IMR-90 (cell line): ENCODE data around the gene IL16. TPM values are rescaled to one million over a fixed set of nuclear protein-coding genes. Genes with fewer than 3 reads are reported as not detected.

Source experiments
- ATAC-seq: fragments of 200-7000 bp; cut with Tn5 transposase; 2 replicates; pipeline ENCODE4 v1.9.1; 2020; ENCODE audit warnings: low read depth, mild to moderate bottlenecking, moderate library complexity
- BruUV-seq: library from RNA; stranded (reverse); fragments of 400-500 nt; replicated peaks from 2 replicates; lab custom pipeline; 2021; lab: Mats Ljungman, UMichigan
- CTCF ChIA-PET: fragments of 300-600 bp; formaldehyde crosslinking; extraction: SDS; loops from one replicate; lab custom pipeline; 2021; ENCODE audit warnings: antibody characterized with exemption; lab: Yijun Ruan, JAX
- POLR2A ChIA-PET: fragments of 300-600 bp; sonication (Branson Sonifier 250); formaldehyde crosslinking; loops from one replicate; lab custom pipeline; 2022; ENCODE audit warnings: antibody characterized with exemption; ENCODE audit not compliant: unreplicated experiment; lab: Charles Lee
- DNase-seq: peaks from one replicate; pipeline ENCODE4 v3.0.0; 2013
- H2AFZ ChIP-seq: replicated peaks from 2 replicates; pipeline ENCODE3; 2013; ENCODE audit warnings: low read length, mild to moderate bottlenecking; ENCODE audit not compliant: poor library complexity
- H2AK5ac ChIP-seq: 2 replicates; pipeline ENCODE4 v1.6.1; 2013; ENCODE audit warnings: low read depth, low read length, inconsistent platforms
- H2AK9ac ChIP-seq: replicated peaks from 2 replicates; pipeline ENCODE3; 2013; ENCODE audit warnings: mild to moderate bottlenecking, low read depth, low read length, moderate library complexity; ENCODE audit not compliant: poor library complexity
- H2BK120ac ChIP-seq: 2 replicates; pipeline ENCODE4 v1.6.1; 2013; ENCODE audit warnings: low read depth, low read length, inconsistent platforms
- H2BK15ac ChIP-seq: 3 replicates; pipeline ENCODE4 v1.6.1; 2013; ENCODE audit warnings: low read depth, low read length, inconsistent platforms
- H2BK20ac ChIP-seq: 2 replicates; pipeline ENCODE4 v1.6.1; 2013; ENCODE audit warnings: low read depth, mild to moderate bottlenecking, inconsistent platforms, low read length, moderate library complexity
- H2BK5ac ChIP-seq: 2 replicates; pipeline ENCODE4 v1.6.1; 2013; ENCODE audit warnings: mild to moderate bottlenecking, low read depth, low read length, inconsistent platforms; ENCODE audit not compliant: poor library complexity, severe bottlenecking
- H3K14ac ChIP-seq: replicated peaks from 2 replicates; pipeline ENCODE4 v1.6.1; 2013; ENCODE audit warnings: low read depth, low read length, inconsistent platforms
- H3K18ac ChIP-seq: 2 replicates; pipeline ENCODE4 v1.6.1; 2013; ENCODE audit warnings: low read depth, low read length, control low read depth
- H3K23ac ChIP-seq: 2 replicates; pipeline ENCODE4 v1.6.1; 2013; ENCODE audit warnings: low read depth, low read length, inconsistent platforms
- H3K27ac ChIP-seq: 2 replicates; pipeline ENCODE4 v1.5.1; 2013; ENCODE audit warnings: mild to moderate bottlenecking, control low read depth, low read length; ENCODE audit not compliant: insufficient read depth
- H3K27me3 ChIP-seq: 2 replicates; pipeline ENCODE4 v1.6.1; 2013; ENCODE audit warnings: low read length; ENCODE audit not compliant: control insufficient read depth, insufficient read depth
- H3K36me3 ChIP-seq: 2 replicates; pipeline ENCODE4 v1.6.1; 2013; ENCODE audit warnings: low read length, mixed read lengths; ENCODE audit not compliant: control insufficient read depth, insufficient read depth
- H3K4ac ChIP-seq: 2 replicates; pipeline ENCODE4 v1.6.1; 2013; ENCODE audit warnings: low read depth, low read length, inconsistent platforms
- H3K4me1 ChIP-seq: 2 replicates; pipeline ENCODE4 v1.6.1; 2013; ENCODE audit warnings: low read length, mixed read lengths; ENCODE audit not compliant: control insufficient read depth, insufficient read depth
- H3K4me2 ChIP-seq: 2 replicates; pipeline ENCODE4 v1.6.1; 2013; ENCODE audit warnings: low read depth, mild to moderate bottlenecking, control low read depth, low read length, moderate library complexity
- H3K4me3 ChIP-seq: 2 replicates; pipeline ENCODE4 v1.5.1; 2013; ENCODE audit warnings: low read depth, mild to moderate bottlenecking, control low read depth, low read length, moderate library complexity; ENCODE audit not compliant: insufficient read depth
- H3K56ac ChIP-seq: 2 replicates; pipeline ENCODE4 v1.6.1; 2013; ENCODE audit warnings: low read length, inconsistent platforms; ENCODE audit not compliant: insufficient read depth; ENCODE audit errors: extremely low read depth
- H3K79me1 ChIP-seq, 2 experiments: 2 replicates each; pipeline ENCODE4 v1.6.1; 2013; ENCODE audit warnings: low read length in 2 of 2, inconsistent platforms in 1 of 2, low read depth in 1 of 2
- H3K9ac ChIP-seq: 2 replicates; pipeline ENCODE4 v1.6.1; 2013; ENCODE audit warnings: low read depth, low read length, control low read depth
- H3K9me1 ChIP-seq: 2 replicates; pipeline ENCODE4 v1.6.1; 2013; ENCODE audit warnings: low read length, inconsistent platforms; ENCODE audit not compliant: insufficient read depth
- H3K9me3 ChIP-seq: 2 replicates; pipeline ENCODE4 v1.6.1; 2013; ENCODE audit warnings: low read length; ENCODE audit not compliant: control insufficient read depth, insufficient read depth
- H4K20me1 ChIP-seq: 2 replicates; pipeline ENCODE4 v1.6.1; 2013; ENCODE audit warnings: low read length, inconsistent platforms; ENCODE audit not compliant: insufficient read depth
- H4K5ac ChIP-seq: 2 replicates; pipeline ENCODE4 v1.6.1; 2013; ENCODE audit warnings: mild to moderate bottlenecking, low read depth, low read length, control low read depth
- H4K8ac ChIP-seq, 2 experiments: 2 replicates each; pipeline ENCODE4 v1.6.1; 2013; ENCODE audit warnings: low read depth in 2 of 2, low read length in 2 of 2, control low read depth in 1 of 2, inconsistent platforms in 1 of 2
- H4K91ac ChIP-seq: 2 replicates; pipeline ENCODE4 v1.6.1; 2013; ENCODE audit warnings: low read depth, low read length, inconsistent platforms; ENCODE audit not compliant: insufficient read depth
- BHLHE40 ChIP-seq: fragments of 150-350 bp; IDR thresholded peaks from 2 replicates; pipeline ENCODE4 v1.6.1; 2016; ENCODE audit warnings: mild to moderate bottlenecking, low read depth, low read length
- CEBPB ChIP-seq: IDR thresholded peaks from 2 replicates; pipeline ENCODE4 v1.6.1; 2012; ENCODE audit warnings: low read depth, low read length, improper control_type of control experiment
- CHD1 ChIP-seq: IDR thresholded peaks from 2 replicates; pipeline ENCODE4 v1.6.1; 2012; ENCODE audit warnings: low read depth, low read length, improper control_type of control experiment
- ELK1 ChIP-seq: fragments of 150-350 bp; IDR thresholded peaks from 2 replicates; pipeline ENCODE4 v1.6.1; 2016; ENCODE audit warnings: low read depth, mild to moderate bottlenecking, low read length, moderate library complexity, borderline replicate concordance
- FOS ChIP-seq: fragments of 150-350 bp; IDR thresholded peaks from 2 replicates; pipeline ENCODE4 v1.6.1; 2016; ENCODE audit warnings: low read depth, low read length
- MAFK ChIP-seq: IDR thresholded peaks from 2 replicates; pipeline ENCODE4 v1.6.1; 2012; ENCODE audit warnings: low read depth, low read length, improper control_type of control experiment
- MAZ ChIP-seq: IDR thresholded peaks from 2 replicates; pipeline ENCODE4 v1.6.1; 2012; ENCODE audit warnings: low read depth, mild to moderate bottlenecking, low read length, improper control_type of control experiment, moderate library complexity, borderline replicate concordance
- MXI1 ChIP-seq: IDR thresholded peaks from 2 replicates; pipeline ENCODE4 v1.6.1; 2012; ENCODE audit warnings: low read depth, mild to moderate bottlenecking, low read length, moderate library complexity, borderline replicate concordance
- NFE2L2 ChIP-seq: fragments of 150-350 bp; IDR thresholded peaks from 2 replicates; pipeline ENCODE4 v1.6.1; 2016; ENCODE audit warnings: low read depth, mild to moderate bottlenecking, low read length
- POLR2A ChIP-seq: IDR thresholded peaks from 2 replicates; pipeline ENCODE4 v1.6.1; 2012; ENCODE audit warnings: mild to moderate bottlenecking, low read depth, low read length
- RAD21 ChIP-seq: IDR thresholded peaks from 2 replicates; pipeline ENCODE4 v1.6.1; 2012; ENCODE audit warnings: low read length, improper control_type of control experiment
- RCOR1 ChIP-seq: IDR thresholded peaks from 2 replicates; pipeline ENCODE4 v1.6.1; 2012; ENCODE audit warnings: mild to moderate bottlenecking, low read length, improper control_type of control experiment; ENCODE audit not compliant: insufficient replicate concordance
- RFX5 ChIP-seq: IDR thresholded peaks from 2 replicates; pipeline ENCODE4 v1.8.0; 2012; ENCODE audit warnings: low read depth, mild to moderate bottlenecking, low read length, moderate library complexity
- SMC3 ChIP-seq: fragments of 150-350 bp; IDR thresholded peaks from 2 replicates; pipeline ENCODE4 v1.6.1; 2016; ENCODE audit warnings: low read depth, mild to moderate bottlenecking, antibody characterized with exemption, low read length, moderate library complexity
- USF2 ChIP-seq: fragments of 150-350 bp; IDR thresholded peaks from 2 replicates; pipeline ENCODE4 v1.6.1; 2017; ENCODE audit warnings: mild to moderate bottlenecking, antibody characterized with exemption, low read length, low read depth
- WGBS, 2 experiments: methylation state at CpG; one replicate each; pipeline versions ENCODE4 v1.1.5 to v1.1.7; 2013; ENCODE audit warnings: missing lambda C conversion rate in 2 of 2; ENCODE audit not compliant: insufficient read length in 1 of 2; ENCODE audit errors: extremely low coverage in 2 of 2; 5-methylcytosine and 5-hydroxymethylcytosine counted together
- dilution Hi-C: fragments of 300-500 bp; cut with HindIII; formaldehyde crosslinking; loops from one replicate; pipeline ENCODE4 v1.14.3; 2018; ENCODE audit warnings: low sequenced_read_pairs; ENCODE audit not compliant: unreplicated experiment
- in situ Hi-C: fragments of 300-500 bp; cut with MboI; formaldehyde crosslinking; loops from 3 replicates; pipeline ENCODE4 v1.14.3; 2019; ENCODE audit warnings: low sequenced_read_pairs, inconsistent platforms, mixed read lengths
- intact Hi-C: fragments of 100-400 bp; cut with micrococcal nuclease; formaldehyde crosslinking; loops from 2 replicates; pipeline ENCODE4 v1.10.0; 2022
- polyA plus RNA-seq, 3 experiments: library from polyadenylated mRNA; depleted of rRNA; stranded (reverse); fragments of >200 nt; gene quantifications; 2 replicates each; pipeline ENCODE4 v1.2.3, GENCODE V29; 2012; ENCODE audit warnings: low replicate concordance in 1 of 3
- total RNA-seq: library from RNA; depleted of rRNA; stranded (reverse); fragments of >200 nt; gene quantifications from 2 replicates; pipeline ENCODE4 v1.2.3, GENCODE V29; 2012
- TF ChIP-seq, protein P1 (sequence below): conservative IDR thresholded peaks from 2 replicates; pipeline ENCODE4 v1.5.1; 2012; ENCODE audit warnings: mild to moderate bottlenecking, low read depth, low read length, improper control_type of control experiment

Gene IL16
- total and polyA plus RNA-seq, 2 of the 4 experiments (the other 2 are of a cell fraction), result 0.18 to 0.27 TPM

DNA sequence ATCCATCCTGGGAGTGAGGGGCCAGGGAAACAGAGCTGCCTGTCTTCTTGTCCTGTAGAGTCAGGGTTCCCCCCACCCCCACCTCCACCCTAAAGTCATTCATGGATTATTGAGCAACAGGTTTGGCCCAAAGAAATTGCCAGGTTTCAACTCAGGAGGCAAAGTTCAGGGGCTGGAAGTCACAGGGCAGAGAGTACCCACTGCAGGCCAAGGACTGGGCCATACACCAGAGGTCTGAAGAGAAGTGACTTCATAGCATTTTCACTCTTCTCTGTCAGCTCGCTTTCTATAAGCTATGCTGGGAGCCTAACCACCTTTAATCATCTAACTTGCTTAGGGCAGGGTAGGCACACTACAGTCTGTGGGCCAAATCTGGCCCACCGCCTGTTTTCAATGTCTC lies 77.2 kb downstream of the IL16 start:
- CTCF ChIA-PET, result interaction anchor here (0.8 to 2.3 kb wide), 2 partner anchors 8 to 127 kb away, joined by 8 to 23 read pairs; no protein-coding TSS in a partner anchor

More for the DNA sequence above, 77.2 kb downstream of the IL16 start:
- Histone ChIP-seq H4K20me1 (no peaks in the 10 kb centered on the region), H3K56ac (no peak overlapping the region), H3K14ac (no peak overlapping the region), H2AFZ (no peak overlapping the region), H3K23ac (no peak overlapping the region), H2BK20ac (no peak overlapping the region), H2BK15ac (no peak overlapping the region), H3K9ac (no peak overlapping the region), H3K79me1 (no peaks in the 10 kb centered on the region), H3K4me1 (peaks cover 9% of the 10 kb centered on the region), H3K4me3 (no peak overlapping the region), H3K27ac (no peak overlapping the region), H3K4me2 (no peak overlapping the region), H3K27me3 (no peaks in the 10 kb centered on the region), H3K9me1 (peaks cover 3% of the 10 kb centered on the region; the same call in 1 of the 2 replicates), H2BK5ac (no peak overlapping the region), H3K4ac (no peak overlapping the region), H2AK9ac (no peak overlapping the region), H2BK120ac (no peak overlapping the region), H3K18ac (no peak overlapping the region), H3K36me3 (peaks cover 9% of the 10 kb centered on the region; the same call in 1 of the 2 replicates), H4K8ac (no peak overlapping the region), H4K5ac (no peak overlapping the region), H4K91ac (no peak overlapping the region), H2AK5ac (no peak overlapping the region), H3K9me3 (peaks cover 3% of the 10 kb centered on the region; the same call in 1 of the 2 replicates)
- no CpG with 5 or more reads among the region's 2 CpGs for WGBS, 2 experiments
- in situ Hi-C loops (no loop called here), dilution Hi-C loops (no loop called here), intact Hi-C loops (loop anchor here (2.0 kb wide), 1 partner anchor 207 kb away; no protein-coding TSS in a partner anchor)
- POLR2A ChIA-PET, result no interaction called here
- no peak for TF ChIP-seq MAFK
- no peak for TF ChIP-seq RAD21
- TF ChIP-seq NFE2L2, result no peak
- no peak for TF ChIP-seq CEBPB
- TF ChIP-seq USF2, result no peak
- TF ChIP-seq BHLHE40, result no peak
- no peak for TF ChIP-seq SMC3
- TF ChIP-seq POLR2A, result no peak
- no peak for TF ChIP-seq MXI1
- TF ChIP-seq CHD1, result no peak
- TF ChIP-seq, protein P1, sequence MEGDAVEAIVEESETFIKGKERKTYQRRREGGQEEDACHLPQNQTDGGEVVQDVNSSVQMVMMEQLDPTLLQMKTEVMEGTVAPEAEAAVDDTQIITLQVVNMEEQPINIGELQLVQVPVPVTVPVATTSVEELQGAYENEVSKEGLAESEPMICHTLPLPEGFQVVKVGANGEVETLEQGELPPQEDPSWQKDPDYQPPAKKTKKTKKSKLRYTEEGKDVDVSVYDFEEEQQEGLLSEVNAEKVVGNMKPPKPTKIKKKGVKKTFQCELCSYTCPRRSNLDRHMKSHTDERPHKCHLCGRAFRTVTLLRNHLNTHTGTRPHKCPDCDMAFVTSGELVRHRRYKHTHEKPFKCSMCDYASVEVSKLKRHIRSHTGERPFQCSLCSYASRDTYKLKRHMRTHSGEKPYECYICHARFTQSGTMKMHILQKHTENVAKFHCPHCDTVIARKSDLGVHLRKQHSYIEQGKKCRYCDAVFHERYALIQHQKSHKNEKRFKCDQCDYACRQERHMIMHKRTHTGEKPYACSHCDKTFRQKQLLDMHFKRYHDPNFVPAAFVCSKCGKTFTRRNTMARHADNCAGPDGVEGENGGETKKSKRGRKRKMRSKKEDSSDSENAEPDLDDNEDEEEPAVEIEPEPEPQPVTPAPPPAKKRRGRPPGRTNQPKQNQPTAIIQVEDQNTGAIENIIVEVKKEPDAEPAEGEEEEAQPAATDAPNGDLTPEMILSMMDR, result no peak
- no peak for TF ChIP-seq RCOR1
- no peak for TF ChIP-seq ELK1
- TF ChIP-seq FOS, result no peak
- TF ChIP-seq RFX5, result no peak
- TF ChIP-seq MAZ, result no peak
- no TSS peak for BruUV-seq
- ATAC-seq (no peak), DNase-seq (no peak)
